OCI-LY1 (cell line): ENCODE measurements around the gene CORO2B.

ENCODE experiments used
- H2AFZ ChIP-seq: fragments of 200-600 bp; sonication (generic), shearing (Covaris generic); 2 replicates; pipeline ENCODE4 v1.6.0; 2014; ENCODE audit warnings: antibody characterized with exemption, mild to moderate bottlenecking, low read length
- H3F3A ChIP-seq: fragments of 200-600 bp; sonication (generic), shearing (Covaris generic); 2 replicates; pipeline ENCODE4 v1.6.0; 2014; ENCODE audit warnings: mild to moderate bottlenecking, antibody characterized with exemption, low read length, moderate library complexity; ENCODE audit not compliant: insufficient read depth
- H3K27ac ChIP-seq: fragments of 200-600 bp; sonication (generic); 2 replicates; pipeline ENCODE4 v1.5.1; 2014; ENCODE audit warnings: low read length, mixed run types, mild to moderate bottlenecking, low read depth; ENCODE audit not compliant: poor library complexity, severe bottlenecking
- H3K27me3 ChIP-seq: fragments of 200-600 bp; sonication (generic); 2 replicates; pipeline ENCODE4 v1.6.0; 2014; ENCODE audit warnings: antibody characterized with exemption, mild to moderate bottlenecking, low read length, moderate library complexity; ENCODE audit not compliant: insufficient read depth
- H3K36me3 ChIP-seq: fragments of 200-600 bp; sonication (generic); 2 replicates; pipeline ENCODE4 v1.6.1; 2014; ENCODE audit warnings: mild to moderate bottlenecking, antibody characterized with exemption, low read length, moderate library complexity, mixed read lengths; ENCODE audit not compliant: insufficient read depth
- H3K4me1 ChIP-seq: fragments of 200-600 bp; sonication (generic); 2 replicates; pipeline ENCODE4 v1.5.1; 2014; ENCODE audit warnings: mild to moderate bottlenecking, low read length, moderate library complexity; ENCODE audit not compliant: insufficient read depth, severe bottlenecking
- H3K4me2 ChIP-seq: fragments of 200-600 bp; sonication (generic), shearing (Covaris generic); 2 replicates; pipeline ENCODE4 v1.6.1; 2014; ENCODE audit warnings: low read length
- H3K4me3 ChIP-seq: fragments of 200-600 bp; sonication (generic); 2 replicates; pipeline ENCODE4 v1.5.1; 2014; ENCODE audit warnings: low read length, low read depth, mild to moderate bottlenecking, mixed read lengths; ENCODE audit not compliant: poor library complexity, severe bottlenecking
- H3K79me2 ChIP-seq: fragments of 200-600 bp; shearing (Covaris generic); 2 replicates; pipeline ENCODE4 v1.6.1; 2016; ENCODE audit warnings: mixed run types, low read length, mixed read lengths; ENCODE audit not compliant: insufficient read depth
- H3K9ac ChIP-seq: fragments of 200-600 bp; sonication (generic), shearing (Covaris generic); 2 replicates; pipeline ENCODE4 v1.6.1; 2014; ENCODE audit warnings: mild to moderate bottlenecking, low read length, mixed read lengths
- H3K9me2 ChIP-seq: fragments of 200-600 bp; sonication (generic), shearing (Covaris generic); 2 replicates; pipeline ENCODE4 v1.6.1; 2014; ENCODE audit warnings: low read depth, mild to moderate bottlenecking, low read length, mixed read lengths
- H3K9me3 ChIP-seq: fragments of 200-600 bp; shearing (Covaris generic); 2 replicates; pipeline ENCODE4 v1.6.1; 2014; ENCODE audit warnings: low read length, mixed read lengths
- H4K20me1 ChIP-seq: fragments of 200-600 bp; sonication (generic), shearing (Covaris generic); 2 replicates; pipeline ENCODE4 v1.6.0; 2016; ENCODE audit warnings: mild to moderate bottlenecking, low read length; ENCODE audit not compliant: insufficient read depth
- CTCF ChIP-seq: fragments of 200-600 bp; sonication (generic), shearing (Covaris generic); IDR thresholded peaks from 2 replicates; pipeline ENCODE4 v1.5.1; 2017; ENCODE audit warnings: mild to moderate bottlenecking, antibody characterized with exemption, low read length, moderate library complexity, mixed read lengths
- EZH2 ChIP-seq: fragments of 200-600 bp; sonication (generic), shearing (Covaris generic); IDR thresholded peaks from 2 replicates; pipeline ENCODE4 v1.8.0; 2017; ENCODE audit warnings: borderline replicate concordance, mixed run types, mild to moderate bottlenecking, antibody characterized with exemption, low read length, moderate library complexity, mixed read lengths

The CORO2B gene

GRCh38 chr15:68699881-68700454 lies 121.2 kb downstream of the CORO2B start:
- H3K36me3 ChIP-seq, result no peaks in the 10 kb centered on the region
- no peaks in the 10 kb centered on the region for H3K4me1 ChIP-seq
- no peaks in the 10 kb centered on the region for H3K9me2 ChIP-seq
- H3K4me2 ChIP-seq, result no peak overlapping the region
- H3K4me3 ChIP-seq, result no peak overlapping the region
- H3K27me3 ChIP-seq, result no peaks in the 10 kb centered on the region; the same call in 1 of the 2 replicates
- no peak for TF ChIP-seq EZH2
- TF ChIP-seq CTCF, result no peak
- H3K9me3 ChIP-seq, result no peaks in the 10 kb centered on the region
- H4K20me1 ChIP-seq, result no peaks in the 10 kb centered on the region
- H3K27ac ChIP-seq, result no peak overlapping the region
- no peak overlapping the region for H3K9ac ChIP-seq
- H3K79me2 ChIP-seq, result no peaks in the 10 kb centered on the region
- H3F3A ChIP-seq, result no peaks in the 10 kb centered on the region
- no peak overlapping the region for H2AFZ ChIP-seq

GRCh38 chr15:68700455-68701123 lies 121.8 kb downstream of the CORO2B start:
- H3K4me2 ChIP-seq, result no peak overlapping the region
- H3K9me3 ChIP-seq, result no peaks in the 10 kb centered on the region
- no peak overlapping the region for H3K27ac ChIP-seq
- no peak overlapping the region for H3K4me3 ChIP-seq
- H3K9ac ChIP-seq, result no peak overlapping the region
- H3K4me1 ChIP-seq, result no peaks in the 10 kb centered on the region
- H3K36me3 ChIP-seq, result no peaks in the 10 kb centered on the region
- H3K27me3 ChIP-seq, result no peaks in the 10 kb centered on the region
- H3K9me2 ChIP-seq, result no peaks in the 10 kb centered on the region
- no peaks in the 10 kb centered on the region for H4K20me1 ChIP-seq
- H2AFZ ChIP-seq, result no peak overlapping the region
- no peaks in the 10 kb centered on the region for H3F3A ChIP-seq
- TF ChIP-seq CTCF (no peak), EZH2 (no peak)
- no peaks in the 10 kb centered on the region for H3K79me2 ChIP-seq

- Histone ChIP-seq H3K4me3 (no peak overlapping the region), H3K27ac (no peak overlapping the region), H3K27me3 (no peaks in the 10 kb centered on the region), H3K9ac (no peak overlapping the region), H4K20me1 (no peaks in the 10 kb centered on the region), H3K9me3 (no peaks in the 10 kb centered on the region), H3K4me2 (no peak overlapping the region), H3K9me2 (no peaks in the 10 kb centered on the region), H3K79me2 (no peaks in the 10 kb centered on the region), H3K36me3 (no peaks in the 10 kb centered on the region), H3K4me1 (no peaks in the 10 kb centered on the region), H2AFZ (no peak overlapping the region), H3F3A (no peaks in the 10 kb centered on the region)
- no peak for TF ChIP-seq EZH2
- TF ChIP-seq CTCF, result no peak
Measured at GRCh38 chr15:68701886-68702285, 123.1 kb downstream of the CORO2B start.
